Thoracic aorta (tissue), 2 donors: Measurements from ENCODE around the gene FUT6. TPM values are rescaled to one million over a fixed set of nuclear protein-coding genes. Genes with fewer than 3 reads are reported as not detected.

Experiments used
- ATAC-seq: fragments of 150-250 bp; one replicate; pipeline ENCODE4 v1.8.0; 2017; ENCODE audit warnings: low read depth; ENCODE audit not compliant: insufficient number of reproducible peaks, low FRiP score
- DNase-seq: peaks from one replicate; pipeline ENCODE4 v3.0.0-alpha.2; 2020; ENCODE audit warnings: low spot score
- H3K27ac ChIP-seq, 2 donors: fragments of 200-600 bp; sonication (generic); 1 replicate in 1 of 2; 2 replicates in 1 of 2; pipeline ENCODE4 v1.5.1; 2016; ENCODE audit warnings: mild to moderate bottlenecking in 2 of 2, moderate library complexity in 2 of 2
- H3K27me3 ChIP-seq: fragments of 200-600 bp; sonication (generic); replicated peaks from 2 replicates; pipeline ENCODE4 v1.6.0; 2016; ENCODE audit warnings: mild to moderate bottlenecking; ENCODE audit not compliant: insufficient read depth
- H3K36me3 ChIP-seq: fragments of 200-600 bp; sonication (generic); one replicate; pipeline ENCODE4 v1.5.1; 2016
- H3K4me1 ChIP-seq, 2 donors: fragments of 200-600 bp; sonication (generic); 1 replicate in 1 of 2; 2 replicates in 1 of 2; pipeline versions ENCODE4 v1.5.1 to v1.6.0; 2016; ENCODE audit warnings: low read depth in 2 of 2, mild to moderate bottlenecking in 1 of 2; ENCODE audit not compliant: control insufficient read depth in 1 of 2
- H3K4me3 ChIP-seq: fragments of 200-600 bp; sonication (generic); 2 replicates; pipeline ENCODE4 v1.5.1; 2016; ENCODE audit warnings: mild to moderate bottlenecking
- H3K9me3 ChIP-seq: fragments of 200-600 bp; sonication (generic); 2 replicates; pipeline ENCODE4 v1.5.1; 2016
- CTCF ChIP-seq: fragments of 200-600 bp; sonication (generic); IDR thresholded peaks from one replicate; pipeline ENCODE4 v1.5.1; 2019; ENCODE audit warnings: antibody characterized with exemption
- total RNA-seq, 2 donors: library from RNA; depleted of rRNA; stranded (reverse); fragments of >200 nt; gene quantifications; one replicate each; pipeline versions ENCODE4 v1.1.0 to v1.2.3, GENCODE V29; 2016

Gene FUT6
- total RNA-seq, 2 donors from 2014 or later: not detected

GRCh38 chr19:5799247-5800241, 40.0 kb downstream of the FUT6 start:
- Histone ChIP-seq H3K27me3 (peaks cover 11% of the 10 kb centered on the region), H3K36me3 (no peaks in the 10 kb centered on the region)
- no peak for ATAC-seq

GRCh38 chr19:5798244-5798643, 41.3 kb downstream of the FUT6 start:
- TF ChIP-seq CTCF: no peak
- DNase-seq (no peak), ATAC-seq (no peak)
- peaks cover 11% of the 10 kb centered on the region for H3K27me3 ChIP-seq
- H3K4me1 ChIP-seq: no peaks in the 10 kb centered on the region
- H3K27ac ChIP-seq: no peak overlapping the region
- H3K36me3 ChIP-seq: no peaks in the 10 kb centered on the region
- H3K4me3 ChIP-seq: no peak overlapping the region
- no peaks in the 10 kb centered on the region for H3K9me3 ChIP-seq

More at GRCh38 chr19:5799247-5800241, 40.0 kb downstream of the FUT6 start:
- no peak for DNase-seq
- no peak for TF ChIP-seq CTCF
- no peak overlapping the region for H3K4me3 ChIP-seq
- peaks cover 4 to 7% of the 10 kb centered on the region in 2 donors for H3K4me1 ChIP-seq
- no peaks in the 10 kb centered on the region for H3K9me3 ChIP-seq
- H3K27ac ChIP-seq: no peak overlapping the region

GRCh38 chr19:5795382-5795919, 44.1 kb downstream of the FUT6 start:
- no peak overlapping the region for H3K4me3 ChIP-seq
- H3K27me3 ChIP-seq: no peaks in the 10 kb centered on the region
- H3K36me3 ChIP-seq: no peaks in the 10 kb centered on the region
- H3K9me3 ChIP-seq: no peaks in the 10 kb centered on the region
- no peak overlapping the region for H3K27ac ChIP-seq
- H3K4me1 ChIP-seq: no peaks in the 10 kb centered on the region
- ATAC-seq (no peak), DNase-seq (no peak)
- no peak for TF ChIP-seq CTCF

- Histone ChIP-seq H3K27me3 (no peaks in the 10 kb centered on the region), H3K4me1 (peaks cover 5 to 6% of the 10 kb centered on the region in 2 donors), H3K9me3 (no peaks in the 10 kb centered on the region), H3K4me3 (no peak overlapping the region), H3K36me3 (peaks cover 15% of the 10 kb centered on the region), H3K27ac (no peak overlapping the region)
- ATAC-seq: no peak
- TF ChIP-seq CTCF: no peak
- no peak for DNase-seq
These were observed 46.3 kb downstream of the FUT6 start for GRCh38 chr19:5793188-5793587.

- H3K27ac ChIP-seq: no peak overlapping the region
- ATAC-seq (no peak), DNase-seq (no peak)
- H3K4me3 ChIP-seq: no peak overlapping the region
- no peaks in the 10 kb centered on the region for H3K9me3 ChIP-seq
- TF ChIP-seq CTCF: no peak
- H3K4me1 ChIP-seq: peaks cover 5 to 6% of the 10 kb centered on the region in 2 donors
- H3K36me3 ChIP-seq: peaks cover 17% of the 10 kb centered on the region
- H3K27me3 ChIP-seq: no peaks in the 10 kb centered on the region
These were observed 47.3 kb downstream of the FUT6 start for GRCh38 chr19:5792224-5792623.
